Thyroid gland (tissue), 4 donors: ENCODE data around the gene GAK. TPM values are rescaled to one million over a fixed set of nuclear protein-coding genes. Genes with fewer than 3 reads are reported as not detected.
A peak's percentile ranks its signal among the peaks of the same experiment; 100 is the strongest.

Source experiments
- DNase-seq, 2 donors: peaks; one replicate each; pipeline ENCODE4 v3.0.0-alpha.2; 2019
- H3K27ac ChIP-seq, 3 donors: fragments of 200-600 bp; sonication (generic); 1 replicate in 2 of 3; 2 replicates in 1 of 3; pipeline ENCODE4 v1.5.1; 2016 to 2019; ENCODE audit warnings: mild to moderate bottlenecking in 1 of 3, moderate library complexity in 1 of 3
- H3K27me3 ChIP-seq: fragments of 200-600 bp; sonication (generic); one replicate; pipeline ENCODE4 v1.5.1; 2019
- H3K36me3 ChIP-seq, 2 donors: fragments of 200-600 bp; sonication (generic); one replicate each; pipeline ENCODE4 v1.5.1; 2016 to 2019
- H3K4me1 ChIP-seq, 2 donors: fragments of 200-600 bp; sonication (generic); one replicate each; pipeline ENCODE4 v1.5.1; 2017 to 2019
- H3K4me3 ChIP-seq, 3 donors: fragments of 200-600 bp; sonication (generic); replicated peaks in 1 of 3; 1 replicate in 2 of 3; 2 replicates in 1 of 3; pipeline ENCODE4 v1.5.1; 2016; ENCODE audit warnings: mild to moderate bottlenecking in 1 of 3
- H3K9me3 ChIP-seq: fragments of 200-600 bp; sonication (generic); one replicate; pipeline ENCODE4 v1.5.1; 2017
- CTCF ChIP-seq, 6 experiments: fragments of 200-600 bp in 3 of 6; fragments of 450-650 bp in 3 of 6; sonication (generic) in 3 of 6; IDR thresholded peaks; one replicate each; pipeline ENCODE4 v1.5.1; 2016 to 2019; ENCODE audit warnings: antibody characterized with exemption in 6 of 6, mild to moderate bottlenecking in 2 of 6, inconsistent platforms in 1 of 6, moderate library complexity in 1 of 6
- POLR2A ChIP-seq, 2 donors: fragments of 450-650 bp; IDR thresholded peaks; one replicate each; pipeline ENCODE4 v1.6.1; 2017; ENCODE audit warnings: antibody characterized with exemption in 2 of 2, mild to moderate bottlenecking in 2 of 2, moderate library complexity in 1 of 2
- WGBS, 2 donors: methylation state at CpG; one replicate each; pipeline ENCODE4 v1.1.5; 2017; 5-methylcytosine and 5-hydroxymethylcytosine counted together
- intact Hi-C: fragments of 100-400 bp; cut with DNase I; formaldehyde crosslinking; loops from one replicate; pipeline ENCODE4 v1.15.1; 2023
- total RNA-seq, 4 donors: library from RNA; depleted of rRNA; stranded (reverse); fragments of >200 nt; gene quantifications; one replicate each; pipeline ENCODE4 v1.2.3, GENCODE V29; 2016

GAK gene
- total RNA-seq, 4 donors from 2014 or later, result 86.4 to 184 (median 153) TPM

GRCh38 chr4:826508-827208 is 105.5 kb downstream of the GAK start:
- DNase-seq, result no peak
- intact Hi-C loops, result no loop called here
- H3K36me3 ChIP-seq, result no peaks in the 10 kb centered on the region
- no peak for TF ChIP-seq POLR2A (IDR thresholded peaks at IDR 0.05)
- H3K4me3 ChIP-seq, result peak overlapping the region in 1 of 3 donors; percentile 10
- peaks cover 12% of the 10 kb centered on the region for H3K27me3 ChIP-seq
- 3% methylated on average over 7 of the region's 75 CpGs; no CpG with 5 or more reads in 1 of the 2 donors for WGBS, 2 donors
- no peak overlapping the region for H3K27ac ChIP-seq
- peaks cover 10 to 21% of the 10 kb centered on the region in 2 donors for H3K4me1 ChIP-seq
- no peaks in the 10 kb centered on the region for H3K9me3 ChIP-seq

DNA sequence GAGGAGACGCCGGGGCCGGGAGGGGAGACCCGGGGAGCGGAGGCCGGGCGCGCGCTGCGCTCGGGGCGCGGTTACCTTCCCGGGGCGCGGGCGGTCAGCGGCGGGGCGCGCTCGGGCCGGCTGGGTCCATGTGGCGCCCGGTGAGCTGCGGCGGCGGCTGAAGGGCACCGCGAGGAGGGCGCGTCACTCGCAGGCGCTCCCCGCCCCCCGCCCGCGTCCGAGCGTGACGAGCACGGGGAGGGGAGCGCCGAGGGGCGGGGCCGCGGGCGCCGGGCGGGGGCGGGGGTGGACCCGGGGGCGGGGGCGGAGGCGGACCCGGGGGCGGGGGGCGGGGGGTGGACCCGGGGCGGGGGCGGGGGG is 106.2 kb downstream of the GAK start, which contains the start of gene CPLX1:
CPLX1 (minus strand) TSS at position 159 of the 360 bp plus-strand sequence. CDS start 1,607 bp downstream, outside the sequence.
- Histone ChIP-seq H3K4me1 (peaks cover 10 to 21% of the 10 kb centered on the region in 2 donors), H3K27me3 (peaks cover 12% of the 10 kb centered on the region), H3K9me3 (no peaks in the 10 kb centered on the region), H3K36me3 (no peaks in the 10 kb centered on the region), H3K4me3 (peak within 1 kb of the TSS in 1 of 3 donors; percentile 38), H3K27ac (no peak within 1 kb of the TSS)
- TF ChIP-seq CTCF (IDR thresholded peaks at IDR 0.05), result no peak
- no peak for TF ChIP-seq POLR2A (IDR thresholded peaks at IDR 0.05)
- intact Hi-C loops, result no loop called here
- 1% methylated on average over 19 of the region's 61 CpGs; no CpG with 5 or more reads in 1 of the 2 donors for WGBS, 2 donors
- DNase-seq, result peak; percentile 41 to 42

DNA sequence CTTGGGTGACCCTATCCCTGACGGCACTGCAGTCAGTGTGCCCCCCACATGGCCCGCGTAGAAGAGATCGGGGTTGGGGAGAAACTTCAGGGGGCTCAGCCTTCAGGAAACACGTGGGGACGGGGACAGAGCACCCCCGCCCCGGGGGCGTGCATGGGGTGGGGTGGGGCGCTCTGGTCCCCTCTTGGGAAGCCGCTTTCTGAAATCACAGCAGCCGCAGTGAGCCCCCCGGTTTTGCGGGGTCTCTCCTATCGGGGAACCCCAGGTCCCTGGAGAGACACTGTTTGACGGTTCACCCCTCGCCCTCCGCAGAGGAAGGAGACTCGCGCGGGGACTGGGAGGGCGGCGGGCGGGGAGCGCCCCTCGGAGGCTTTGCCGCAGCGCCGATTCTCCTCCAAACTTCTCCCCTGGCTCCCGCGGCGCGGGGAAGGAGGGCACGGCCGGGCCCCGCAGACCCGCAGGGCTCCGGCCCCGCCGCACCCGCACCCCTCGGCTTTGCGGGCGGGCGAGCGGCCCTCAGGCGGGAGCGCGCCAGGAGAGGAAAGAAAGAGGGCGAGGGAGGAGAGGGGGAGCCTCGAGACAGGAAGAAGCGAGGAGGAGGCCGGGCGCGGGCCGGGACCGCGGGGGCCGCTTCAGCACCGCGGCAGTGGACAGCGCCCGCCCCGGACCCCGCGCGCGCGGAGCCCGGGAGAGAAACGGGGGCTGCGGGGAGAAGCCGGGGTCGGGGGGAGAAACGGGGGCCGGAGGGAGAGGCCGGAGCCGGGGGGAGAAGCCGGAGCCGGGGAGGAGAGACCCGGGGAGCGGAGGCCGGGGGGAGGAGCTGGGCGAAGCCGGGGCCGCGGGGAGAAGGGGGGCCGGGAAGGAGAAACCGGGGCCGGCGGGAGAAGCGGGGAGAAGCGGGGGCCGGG is 106.8 kb downstream of the GAK start:
- intact Hi-C loops, result no loop called here
- TF ChIP-seq POLR2A (IDR thresholded peaks at IDR 0.05), result no peak
- TF ChIP-seq CTCF (IDR thresholded peaks at IDR 0.05), result no peak
- Histone ChIP-seq H3K27ac (no peak overlapping the region), H3K9me3 (no peaks in the 10 kb centered on the region), H3K27me3 (peaks cover 12% of the 10 kb centered on the region), H3K4me3 (peak overlapping the region in 1 of 3 donors; percentile 38), H3K36me3 (no peaks in the 10 kb centered on the region), H3K4me1 (peaks cover 10 to 21% of the 10 kb centered on the region in 2 donors)
- no peak for DNase-seq
- 6 to 14% methylated on average over 12 to 52 of the region's 94 CpGs for WGBS, 2 donors

GRCh38 chr4:824461-825062 is 107.6 kb downstream of the GAK start:
- no peak for DNase-seq
- Histone ChIP-seq H3K27ac (no peak overlapping the region), H3K4me3 (no peak overlapping the region), H3K4me1 (peaks cover 10 to 21% of the 10 kb centered on the region in 2 donors), H3K9me3 (no peaks in the 10 kb centered on the region), H3K36me3 (no peaks in the 10 kb centered on the region), H3K27me3 (peaks cover 12% of the 10 kb centered on the region)
- TF ChIP-seq CTCF (IDR thresholded peaks at IDR 0.05), result no peak
- no peak for TF ChIP-seq POLR2A (IDR thresholded peaks at IDR 0.05)
- WGBS, 2 donors, result 6 to 11% methylated on average over 4 to 20 of the region's 23 CpGs
- intact Hi-C loops, result no loop called here

DNA sequence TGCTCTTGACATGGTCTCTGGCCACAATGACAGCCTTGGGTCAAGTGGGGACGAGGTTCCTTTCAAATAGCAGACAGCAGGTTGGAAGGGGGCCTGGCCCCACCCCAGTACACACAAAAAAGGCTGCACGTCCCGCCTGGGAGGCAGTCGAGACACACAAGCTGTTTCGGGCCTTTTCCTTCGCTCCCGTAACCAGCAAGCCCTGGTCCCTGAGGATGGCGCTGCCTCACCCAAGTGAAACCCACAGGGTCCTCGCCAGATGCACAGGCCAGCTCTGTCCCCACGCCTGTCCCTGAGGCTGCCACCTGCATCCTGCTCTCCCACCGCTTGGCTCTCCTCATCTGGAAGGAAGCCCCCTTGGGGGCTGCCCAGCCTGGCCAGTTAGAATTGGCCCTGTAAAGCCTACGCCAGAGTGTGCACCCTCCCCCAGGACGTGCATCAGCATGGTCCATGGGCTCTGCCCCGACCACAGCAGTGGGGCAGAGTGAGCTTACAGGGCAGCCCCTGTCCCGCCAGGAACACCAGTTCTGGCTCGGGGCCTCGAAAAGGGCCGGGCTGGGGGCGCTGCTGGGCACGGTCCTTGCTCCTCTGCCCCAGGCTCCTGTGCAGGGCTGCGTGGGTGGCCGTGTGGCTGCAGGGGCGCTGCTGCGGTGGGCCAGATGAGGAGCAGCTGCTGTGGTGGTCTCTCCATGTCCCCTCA is 108.2 kb downstream of the GAK start:
- Histone ChIP-seq H3K27ac (no peak overlapping the region), H3K27me3 (peaks cover 12% of the 10 kb centered on the region), H3K4me1 (peaks cover 10 to 21% of the 10 kb centered on the region in 2 donors), H3K9me3 (no peaks in the 10 kb centered on the region), H3K36me3 (no peaks in the 10 kb centered on the region), H3K4me3 (no peak overlapping the region)
- intact Hi-C loops, result no loop called here
- TF ChIP-seq POLR2A (IDR thresholded peaks at IDR 0.05) (no peak), CTCF (IDR thresholded peaks at IDR 0.05) (no peak)
- DNase-seq, result no peak
- WGBS, 2 donors, result 43 to 63% methylated on average over 4 to 22 of the region's 24 CpGs
